ENCODE data around the gene MAPK10. TPM values are rescaled to one million over a fixed set of nuclear protein-coding genes. Genes with fewer than 3 reads are reported as not detected.

Gene MAPK10
- total RNA-seq = under 1 TPM; 0.87 to 0.95 TPM

GRCh38 chr4:86359944-86360478 is at the start of gene MAPK10:
MAPK10 (minus strand) TSS chr4:86360053.
- peaks cover 3% of the 10 kb centered on the region for H3K27me3 Mint-ChIP-seq
- H3K4me3 Mint-ChIP-seq = peak within 1 kb of the TSS; percentile 54
- ATAC-seq (replicated peaks) = peak; percentile 88
- no peaks in the 10 kb centered on the region for H3K9me3 Mint-ChIP-seq
- H3K4me1 Mint-ChIP-seq = peaks cover 9% of the 10 kb centered on the region
- H3K36me3 Mint-ChIP-seq (ENCODE audit: low read depth) = no peaks in the 10 kb centered on the region
- peak within 1 kb of the TSS; percentile 52 for H3K27ac Mint-ChIP-seq

GRCh38 chr4:86403575-86403974 is 43.7 kb upstream of the MAPK10 start:
- no peak for ATAC-seq (replicated peaks)
- Mint-ChIP-seq H3K9me3 (no peaks in the 10 kb centered on the region), H3K36me3 (ENCODE audit: low read depth) (no peaks in the 10 kb centered on the region), H3K4me1 (no peaks in the 10 kb centered on the region), H3K27ac (no peak overlapping the region), H3K4me3 (no peak overlapping the region), H3K27me3 (peaks cover 6% of the 10 kb centered on the region)

- ATAC-seq (replicated peaks) = no peak
- Mint-ChIP-seq H3K27me3 (peaks cover 6% of the 10 kb centered on the region), H3K27ac (no peak overlapping the region), H3K4me3 (no peak overlapping the region), H3K36me3 (ENCODE audit: low read depth) (no peaks in the 10 kb centered on the region), H3K9me3 (no peaks in the 10 kb centered on the region), H3K4me1 (no peaks in the 10 kb centered on the region)
Observed at GRCh38 chr4:86401826-86402225, 42.0 kb upstream of the MAPK10 start.

- ATAC-seq (replicated peaks) = no peak
- H3K27ac Mint-ChIP-seq = no peak overlapping the region
- no peak overlapping the region for H3K4me3 Mint-ChIP-seq
- no peaks in the 10 kb centered on the region for H3K4me1 Mint-ChIP-seq
- H3K9me3 Mint-ChIP-seq = no peaks in the 10 kb centered on the region
- peaks cover 6% of the 10 kb centered on the region for H3K27me3 Mint-ChIP-seq
- H3K36me3 Mint-ChIP-seq (ENCODE audit: low read depth) = no peaks in the 10 kb centered on the region
Observed at GRCh38 chr4:86400216-86400615, 40.4 kb upstream of the MAPK10 start.

GRCh38 chr4:86398187-86398586 is 38.3 kb upstream of the MAPK10 start:
- H3K9me3 Mint-ChIP-seq = no peaks in the 10 kb centered on the region
- no peak overlapping the region for H3K4me3 Mint-ChIP-seq
- H3K36me3 Mint-ChIP-seq (ENCODE audit: low read depth) = no peaks in the 10 kb centered on the region

GRCh38 chr4:86393749-86394148 is 33.9 kb upstream of the MAPK10 start:
- no peaks in the 10 kb centered on the region for H3K27me3 Mint-ChIP-seq
- no peak overlapping the region for H3K4me3 Mint-ChIP-seq
- H3K27ac Mint-ChIP-seq = no peak overlapping the region
- no peaks in the 10 kb centered on the region for H3K36me3 Mint-ChIP-seq (ENCODE audit: low read depth)
- no peaks in the 10 kb centered on the region for H3K9me3 Mint-ChIP-seq
- no peaks in the 10 kb centered on the region for H3K4me1 Mint-ChIP-seq
- ATAC-seq (replicated peaks) = no peak

More at GRCh38 chr4:86398187-86398586, 38.3 kb upstream of the MAPK10 start:
- Mint-ChIP-seq H3K27ac (no peak overlapping the region), H3K4me1 (no peaks in the 10 kb centered on the region), H3K27me3 (peaks cover 6% of the 10 kb centered on the region)
- ATAC-seq (replicated peaks) = no peak

- no peak overlapping the region for H3K27ac Mint-ChIP-seq
- ATAC-seq (replicated peaks) = no peak
- H3K9me3 Mint-ChIP-seq = no peaks in the 10 kb centered on the region
- H3K4me1 Mint-ChIP-seq = no peaks in the 10 kb centered on the region
- no peaks in the 10 kb centered on the region for H3K36me3 Mint-ChIP-seq (ENCODE audit: low read depth)
- peaks cover 9% of the 10 kb centered on the region for H3K27me3 Mint-ChIP-seq
- H3K4me3 Mint-ChIP-seq = no peak overlapping the region
Observed at GRCh38 chr4:86389664-86390063, 29.8 kb upstream of the MAPK10 start.

GRCh38 chr4:86388252-86388651 is 28.4 kb upstream of the MAPK10 start:
- no peak overlapping the region for H3K27ac Mint-ChIP-seq
- no peaks in the 10 kb centered on the region for H3K9me3 Mint-ChIP-seq
- no peaks in the 10 kb centered on the region for H3K36me3 Mint-ChIP-seq (ENCODE audit: low read depth)
- H3K4me3 Mint-ChIP-seq = no peak overlapping the region
- peaks cover 17% of the 10 kb centered on the region for H3K27me3 Mint-ChIP-seq
- ATAC-seq (replicated peaks) = no peak
- no peaks in the 10 kb centered on the region for H3K4me1 Mint-ChIP-seq

GRCh38 chr4:86386817-86387415 is 27.1 kb upstream of the MAPK10 start:
- peaks cover 17% of the 10 kb centered on the region for H3K27me3 Mint-ChIP-seq
- no peak overlapping the region for H3K4me3 Mint-ChIP-seq
- no peaks in the 10 kb centered on the region for H3K9me3 Mint-ChIP-seq
- no peaks in the 10 kb centered on the region for H3K4me1 Mint-ChIP-seq
- ATAC-seq (replicated peaks) = no peak
- H3K27ac Mint-ChIP-seq = no peak overlapping the region
- no peaks in the 10 kb centered on the region for H3K36me3 Mint-ChIP-seq (ENCODE audit: low read depth)

- ATAC-seq (replicated peaks) = no peak
- Mint-ChIP-seq H3K9me3 (no peaks in the 10 kb centered on the region), H3K27me3 (peaks cover 21% of the 10 kb centered on the region)
Observed at GRCh38 chr4:86386201-86386600, 26.3 kb upstream of the MAPK10 start.

GRCh38 chr4:86381431-86381830 is 21.6 kb upstream of the MAPK10 start:
- H3K4me1 Mint-ChIP-seq = no peaks in the 10 kb centered on the region
- peaks cover 15% of the 10 kb centered on the region for H3K27me3 Mint-ChIP-seq
- no peak overlapping the region for H3K27ac Mint-ChIP-seq
- no peak overlapping the region for H3K4me3 Mint-ChIP-seq
- ATAC-seq (replicated peaks) = no peak
- H3K9me3 Mint-ChIP-seq = no peaks in the 10 kb centered on the region
- no peaks in the 10 kb centered on the region for H3K36me3 Mint-ChIP-seq (ENCODE audit: low read depth)

More at GRCh38 chr4:86386201-86386600, 26.3 kb upstream of the MAPK10 start:
- no peak overlapping the region for H3K4me3 Mint-ChIP-seq
- H3K27ac Mint-ChIP-seq = no peak overlapping the region
- H3K4me1 Mint-ChIP-seq = no peaks in the 10 kb centered on the region
- H3K36me3 Mint-ChIP-seq (ENCODE audit: low read depth) = no peaks in the 10 kb centered on the region

- H3K4me1 Mint-ChIP-seq = no peaks in the 10 kb centered on the region
- no peaks in the 10 kb centered on the region for H3K9me3 Mint-ChIP-seq
- no peaks in the 10 kb centered on the region for H3K36me3 Mint-ChIP-seq (ENCODE audit: low read depth)
- no peak overlapping the region for H3K27ac Mint-ChIP-seq
- peaks cover 12% of the 10 kb centered on the region for H3K27me3 Mint-ChIP-seq
- no peak for ATAC-seq (replicated peaks)
- H3K4me3 Mint-ChIP-seq = no peak overlapping the region
Observed at GRCh38 chr4:86380181-86380724, 20.4 kb upstream of the MAPK10 start.

GRCh38 chr4:86376850-86377249 is 17.0 kb upstream of the MAPK10 start:
- Mint-ChIP-seq H3K27ac (no peak overlapping the region), H3K4me1 (no peaks in the 10 kb centered on the region), H3K4me3 (no peak overlapping the region), H3K27me3 (peaks cover 7% of the 10 kb centered on the region), H3K9me3 (peaks cover 6% of the 10 kb centered on the region), H3K36me3 (ENCODE audit: low read depth) (no peaks in the 10 kb centered on the region)
- ATAC-seq (replicated peaks) = no peak

- ATAC-seq (replicated peaks) = no peak
- peaks cover 6% of the 10 kb centered on the region for H3K27me3 Mint-ChIP-seq
- H3K27ac Mint-ChIP-seq = no peak overlapping the region
- no peaks in the 10 kb centered on the region for H3K4me1 Mint-ChIP-seq
- H3K9me3 Mint-ChIP-seq = peaks cover 7% of the 10 kb centered on the region
- H3K36me3 Mint-ChIP-seq (ENCODE audit: low read depth) = no peaks in the 10 kb centered on the region
- no peak overlapping the region for H3K4me3 Mint-ChIP-seq
Observed at GRCh38 chr4:86368433-86368832, 8.6 kb upstream of the MAPK10 start.

GRCh38 chr4:86367577-86367976 is 7.7 kb upstream of the MAPK10 start:
- H3K36me3 Mint-ChIP-seq (ENCODE audit: low read depth) = no peaks in the 10 kb centered on the region

More at GRCh38 chr4:86367577-86367976, 7.7 kb upstream of the MAPK10 start:
- Mint-ChIP-seq H3K27me3 (peaks cover 6% of the 10 kb centered on the region), H3K4me3 (no peak overlapping the region), H3K9me3 (peaks cover 6% of the 10 kb centered on the region), H3K27ac (no peak overlapping the region), H3K4me1 (no peaks in the 10 kb centered on the region)
- ATAC-seq (replicated peaks) = no peak

Measured in activated T-helper 17 cell treated with anti-CD3 and anti-CD28 coated beads, Interleukin-2, amount 50 U/mL, for 72 hours (primary cell).